OCI-LY7 (cell line): ENCODE data around the gene PPIL6. TPM values are rescaled to one million over a fixed set of nuclear protein-coding genes. Genes with fewer than 3 reads are reported as not detected.
A peak's percentile ranks its signal among the peaks of the same experiment; 100 is the strongest.

ENCODE experiments used
- BruUV-seq: library from RNA; stranded (reverse); fragments of 400-500 nt; replicated peaks from 2 replicates; lab custom pipeline; 2021; lab: Mats Ljungman, UMichigan
- CTCF ChIA-PET: fragments of 300-600 bp; sonication (Branson Sonifier 250); formaldehyde crosslinking; loops from one replicate; lab custom pipeline; 2022; ENCODE audit warnings: antibody characterized with exemption; ENCODE audit not compliant: unreplicated experiment; lab: Charles Lee
- POLR2A ChIA-PET: fragments of 300-600 bp; sonication (Branson Sonifier 250); formaldehyde crosslinking; loops from one replicate; lab custom pipeline; 2022; ENCODE audit warnings: antibody characterized with exemption; lab: Charles Lee
- DNase-seq: peaks from one replicate; pipeline ENCODE4 v3.0.0-alpha.2; 2015; ENCODE audit warnings: low spot score
- H2AFZ ChIP-seq: fragments of 200-600 bp; sonication (generic), shearing (Covaris generic); 2 replicates; pipeline ENCODE4 v1.6.1; 2014; ENCODE audit warnings: mild to moderate bottlenecking, antibody characterized with exemption, low read length, moderate library complexity
- H3K27ac ChIP-seq: fragments of 200-600 bp; sonication (generic); 2 replicates; pipeline ENCODE4 v1.5.1; 2014; ENCODE audit warnings: mixed run types, low read depth, mild to moderate bottlenecking, moderate library complexity, low read length, inconsistent platforms; ENCODE audit not compliant: poor library complexity, severe bottlenecking
- H3K36me3 ChIP-seq: fragments of 200-600 bp; sonication (generic); 2 replicates; pipeline ENCODE4 v1.6.1; 2014; ENCODE audit warnings: mild to moderate bottlenecking, antibody characterized with exemption, low read length, moderate library complexity, mixed read lengths; ENCODE audit not compliant: insufficient read depth
- H3K4me1 ChIP-seq: fragments of 200-600 bp; sonication (generic); 2 replicates; pipeline ENCODE4 v1.5.1; 2014; ENCODE audit warnings: mild to moderate bottlenecking, low read length; ENCODE audit not compliant: insufficient read depth, poor library complexity, severe bottlenecking
- H3K4me2 ChIP-seq: fragments of 200-600 bp; sonication (generic); 2 replicates; pipeline ENCODE4 v1.6.1; 2014; ENCODE audit warnings: mild to moderate bottlenecking, low read length
- H3K4me3 ChIP-seq: fragments of 200-600 bp; sonication (generic); 2 replicates; pipeline ENCODE4 v1.5.1; 2014; ENCODE audit warnings: mild to moderate bottlenecking, low read depth, low read length; ENCODE audit not compliant: poor library complexity, severe bottlenecking
- H3K79me2 ChIP-seq: fragments of 200-600 bp; sonication (generic); 2 replicates; pipeline ENCODE4 v1.6.1; 2016; ENCODE audit warnings: low read depth, mild to moderate bottlenecking, low read length, moderate library complexity, mixed read lengths; ENCODE audit not compliant: insufficient read depth
- H3K9me2 ChIP-seq: fragments of 200-600 bp; sonication (generic); 2 replicates; pipeline ENCODE4 v1.6.1; 2016; ENCODE audit warnings: mild to moderate bottlenecking, low read length, mixed read lengths; ENCODE audit not compliant: insufficient read depth
- H3K9me3 ChIP-seq: fragments of 200-600 bp; sonication (generic); 2 replicates; pipeline ENCODE4 v1.6.1; 2014; ENCODE audit warnings: mild to moderate bottlenecking, mixed run types, low read length, mixed read lengths
- H4K20me1 ChIP-seq: fragments of 200-600 bp; sonication (generic); 2 replicates; pipeline ENCODE4 v1.6.1; 2014; ENCODE audit warnings: mild to moderate bottlenecking, antibody characterized with exemption, low read length, moderate library complexity, mixed read lengths; ENCODE audit not compliant: insufficient read depth
- CTCF ChIP-seq: fragments of 200-600 bp; sonication (generic); conservative IDR thresholded peaks from 2 replicates; pipeline ENCODE4 v1.5.1; 2014; ENCODE audit warnings: mild to moderate bottlenecking, antibody characterized with exemption, low read length, moderate library complexity, mixed read lengths
- EZH2phosphoT487 ChIP-seq: fragments of 200-600 bp; sonication (generic); IDR thresholded peaks from 2 replicates; pipeline ENCODE4 v1.6.1; 2018; ENCODE audit warnings: low read depth, borderline replicate concordance, mild to moderate bottlenecking, mixed run types, antibody characterized with exemption, low read length, moderate library complexity, mixed read lengths
- intact Hi-C: fragments of 100-400 bp; cut with micrococcal nuclease; formaldehyde crosslinking; loops from one replicate; pipeline ENCODE4 v1.10.0; 2022; ENCODE audit not compliant: unreplicated experiment
- total RNA-seq, 2 experiments: library from RNA; depleted of rRNA in 1 of 2; stranded (reverse); fragments of >200 nt in 1 of 2; shearing (Covaris generic) in 1 of 2; gene quantifications; 2 replicates each; pipeline ENCODE4 v1.2.3, GENCODE V29; 2014 to 2022

The PPIL6 gene
- total RNA-seq, 2 experiments from 2014 or later: 1.6 to 1.7 TPM

DNA sequence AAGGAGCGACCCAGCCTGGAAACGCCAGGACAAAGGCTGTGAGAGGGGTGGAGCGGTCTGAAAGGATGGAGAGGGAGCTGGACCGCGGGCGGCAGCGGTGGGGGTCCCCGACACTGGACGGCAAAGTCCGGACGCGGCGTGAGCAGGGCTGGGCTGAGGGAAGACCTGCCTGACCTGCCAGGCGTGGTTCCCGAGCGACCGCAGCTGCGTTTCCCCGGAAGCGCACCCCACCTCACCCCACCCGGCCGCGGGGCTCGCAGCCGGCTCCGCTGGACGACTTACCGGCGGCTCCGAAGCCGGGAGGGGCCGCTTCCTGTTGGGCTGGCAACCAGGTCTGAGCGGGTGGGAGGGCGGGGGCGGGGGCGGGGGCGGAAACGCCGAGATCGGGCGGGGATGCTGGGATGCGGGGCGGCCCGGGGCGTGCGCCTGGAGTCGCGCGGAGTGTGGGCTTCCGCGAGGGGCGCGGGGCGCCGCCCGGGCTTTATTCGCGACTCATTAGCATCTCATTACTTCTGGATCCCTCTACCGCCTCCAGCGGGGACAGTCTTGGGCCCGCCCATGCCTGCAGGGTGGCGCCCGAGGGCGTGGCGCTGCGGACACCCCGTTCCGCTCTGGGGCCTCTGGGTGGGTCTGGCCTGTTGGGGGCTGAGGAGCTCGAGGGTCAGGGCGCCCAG lies 15.1 kb upstream of the PPIL6 start, which contains the start of gene MICAL1:
Gene MICAL1 (minus strand): TSS at position 336 of the 674 bp plus-strand sequence. CDS start 1,576 bp downstream, outside the sequence.
- peaks cover 44% of the 10 kb centered on the region for H3K36me3 ChIP-seq
- no TSS peak for BruUV-seq
- H4K20me1 ChIP-seq: no peaks in the 10 kb centered on the region
- peaks cover 82% of the 10 kb centered on the region for H3K4me1 ChIP-seq
- peaks cover 33% of the 10 kb centered on the region; the same call in 1 of the 2 replicates for H3K79me2 ChIP-seq
- no peaks in the 10 kb centered on the region for H3K9me3 ChIP-seq
- ChIA-PET POLR2A (interaction anchor here (1.2 to 6.4 kb wide), 7 partner anchors 9 to 73 kb away, joined by 4 to 64 read pairs (median 6); partner anchors contain the start of genes CD164, PPIL6, SMPD2 and ZBTB24), CTCF (interaction anchor here (1.0 to 1.1 kb wide), 2 partner anchors 24 to 73 kb away, joined by 3 read pairs; partner anchors contain the start of gene CD164)
- TF ChIP-seq EZH2phosphoT487: no peak
- TF ChIP-seq CTCF: no peak; the same call in 1 of the 2 replicates
- peak within 1 kb of the TSS; percentile 99 for H3K4me2 ChIP-seq
- H3K27ac ChIP-seq: peak within 1 kb of the TSS; percentile 99
- peak within 1 kb of the TSS; percentile 2; the same call in 1 of the 2 replicates for H2AFZ ChIP-seq
- no peaks in the 10 kb centered on the region for H3K9me2 ChIP-seq
- H3K4me3 ChIP-seq: peak within 1 kb of the TSS; percentile 82
- intact Hi-C loops: loop anchor here (1.0 to 10.0 kb wide), 4 partner anchors 15 to 361 kb away; partner anchors contain the start of genes AK9, CEP57L1, FIG4 and PPIL6
- peak; percentile 93 for DNase-seq

DNA sequence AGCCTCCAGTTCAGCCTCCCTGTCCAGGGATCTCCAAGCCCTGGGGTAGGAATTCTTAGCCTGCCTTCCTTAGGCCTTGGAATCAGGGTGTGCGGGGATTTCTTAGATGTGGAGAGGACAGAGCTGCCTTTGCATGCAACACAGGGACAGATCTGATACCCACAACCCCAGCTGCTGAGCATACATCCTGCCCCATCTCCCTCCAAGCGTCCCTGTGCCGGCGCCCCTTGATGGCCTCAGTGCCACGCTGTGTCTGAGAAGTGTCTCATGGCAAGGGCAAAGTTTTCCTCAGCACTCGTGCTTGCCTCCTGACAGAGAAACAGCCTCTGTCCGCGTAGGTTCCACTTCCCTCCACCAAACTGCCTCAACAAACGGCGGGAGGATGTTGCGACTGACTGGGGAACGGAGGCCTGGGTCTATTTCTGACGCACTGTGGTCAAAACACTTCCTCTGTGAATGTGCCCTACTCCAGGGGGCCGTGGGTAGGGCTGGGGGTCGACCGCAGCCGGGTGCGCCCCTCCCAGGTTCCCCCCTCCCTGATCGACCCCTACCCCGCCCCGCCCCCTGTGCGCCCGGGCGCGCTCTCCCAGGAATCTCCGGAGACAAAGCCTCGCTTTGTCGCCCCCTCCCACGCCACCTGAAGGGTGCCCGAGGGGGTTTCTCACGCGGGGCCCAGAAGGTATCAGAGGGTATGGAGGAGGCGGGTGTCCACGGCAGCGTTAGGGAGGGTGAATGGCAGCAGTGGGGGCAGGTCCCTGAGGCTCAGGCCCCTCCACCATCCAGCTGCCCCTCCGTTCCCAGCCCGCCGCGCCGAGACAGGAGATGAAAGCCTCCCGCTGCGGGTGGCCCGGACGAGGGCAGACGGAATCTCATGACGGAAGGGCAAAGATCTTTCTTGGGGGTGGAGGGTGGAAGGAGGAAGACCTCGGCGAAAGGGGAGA lies 14.3 kb upstream of the PPIL6 start:
- H3K79me2 ChIP-seq: peaks cover 28% of the 10 kb centered on the region; the same call in 1 of the 2 replicates
- H3K4me1 ChIP-seq: peaks cover 82% of the 10 kb centered on the region
- ChIA-PET POLR2A (interaction anchor here (0.6 to 6.4 kb wide), 7 partner anchors 11 to 95 kb away, joined by 3 to 64 read pairs (median 6); partner anchors contain the start of genes CD164, PPIL6, SMPD2 and ZBTB24), CTCF (interaction anchor here (0.6 to 1.0 kb wide), 3 partner anchors 72 to 236 kb away, joined by 3 read pairs; partner anchors contain the start of genes AK9, CD164 and FIG4)
- H3K27ac ChIP-seq: peak overlapping the region; percentile 99
- peak overlapping the region; percentile 99 for H3K4me2 ChIP-seq
- H3K4me3 ChIP-seq: peak overlapping the region; percentile 82
- intact Hi-C loops: loop anchor here (1.0 to 10.0 kb wide), 5 partner anchors 14 to 360 kb away; partner anchors contain the start of genes AK9, CEP57L1, FIG4 and PPIL6
- H3K9me2 ChIP-seq: no peaks in the 10 kb centered on the region
- H3K9me3 ChIP-seq: no peaks in the 10 kb centered on the region
- DNase-seq: peak; percentile 89
- H2AFZ ChIP-seq: no peak overlapping the region
- no peaks in the 10 kb centered on the region for H4K20me1 ChIP-seq
- BruUV-seq: TSS peak; percentile 48
- TF ChIP-seq CTCF (0 out of 2 replicates have a peak, but pooled peaks have one; percentile 19), EZH2phosphoT487 (no peak)
- peaks cover 39% of the 10 kb centered on the region for H3K36me3 ChIP-seq
